GM12865 (cell line): ENCODE results near the gene TAF15.

Experiments used
- DNase-seq: peaks from one replicate; pipeline ENCODE4 v3.0.0; 2010; ENCODE audit warnings: low read depth
- H3K4me3 ChIP-seq: 2 replicates; pipeline ENCODE4 v1.5.1; 2011; ENCODE audit warnings: mild to moderate bottlenecking, low read depth, low read length, control low read depth
- TF ChIP-seq, protein P1 (sequence below): IDR thresholded peaks from 2 replicates; pipeline ENCODE4 v1.5.1; 2011; ENCODE audit warnings: low read length, control low read depth, low read depth, inconsistent platforms; ENCODE audit not compliant: insufficient read depth; ENCODE audit errors: missing control alignments

Gene TAF15

DNA sequence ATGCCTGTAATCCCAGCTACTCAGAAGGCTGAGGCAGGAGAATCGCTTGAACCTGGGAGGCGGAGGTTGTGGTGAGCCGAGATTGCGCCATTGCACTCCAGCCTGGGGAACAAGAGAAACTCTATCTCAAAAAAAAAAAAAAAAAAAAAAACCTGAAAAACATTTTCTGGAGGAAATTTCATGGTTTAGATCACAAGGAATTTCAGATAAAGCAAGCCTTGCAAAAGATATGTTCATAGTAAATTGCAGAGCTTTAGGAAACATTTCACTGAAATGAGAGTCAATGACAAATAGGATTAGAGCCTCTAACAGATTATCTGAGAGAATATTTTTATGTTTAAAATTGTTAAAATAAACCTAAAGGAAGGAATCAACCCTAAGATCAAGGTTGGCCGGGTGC, 3.2 kb downstream of the TAF15 start:
- H3K4me3 ChIP-seq: no peak overlapping the region
- DNase-seq: no peak
- TF ChIP-seq, protein P1, sequence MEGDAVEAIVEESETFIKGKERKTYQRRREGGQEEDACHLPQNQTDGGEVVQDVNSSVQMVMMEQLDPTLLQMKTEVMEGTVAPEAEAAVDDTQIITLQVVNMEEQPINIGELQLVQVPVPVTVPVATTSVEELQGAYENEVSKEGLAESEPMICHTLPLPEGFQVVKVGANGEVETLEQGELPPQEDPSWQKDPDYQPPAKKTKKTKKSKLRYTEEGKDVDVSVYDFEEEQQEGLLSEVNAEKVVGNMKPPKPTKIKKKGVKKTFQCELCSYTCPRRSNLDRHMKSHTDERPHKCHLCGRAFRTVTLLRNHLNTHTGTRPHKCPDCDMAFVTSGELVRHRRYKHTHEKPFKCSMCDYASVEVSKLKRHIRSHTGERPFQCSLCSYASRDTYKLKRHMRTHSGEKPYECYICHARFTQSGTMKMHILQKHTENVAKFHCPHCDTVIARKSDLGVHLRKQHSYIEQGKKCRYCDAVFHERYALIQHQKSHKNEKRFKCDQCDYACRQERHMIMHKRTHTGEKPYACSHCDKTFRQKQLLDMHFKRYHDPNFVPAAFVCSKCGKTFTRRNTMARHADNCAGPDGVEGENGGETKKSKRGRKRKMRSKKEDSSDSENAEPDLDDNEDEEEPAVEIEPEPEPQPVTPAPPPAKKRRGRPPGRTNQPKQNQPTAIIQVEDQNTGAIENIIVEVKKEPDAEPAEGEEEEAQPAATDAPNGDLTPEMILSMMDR: no peak

DNA sequence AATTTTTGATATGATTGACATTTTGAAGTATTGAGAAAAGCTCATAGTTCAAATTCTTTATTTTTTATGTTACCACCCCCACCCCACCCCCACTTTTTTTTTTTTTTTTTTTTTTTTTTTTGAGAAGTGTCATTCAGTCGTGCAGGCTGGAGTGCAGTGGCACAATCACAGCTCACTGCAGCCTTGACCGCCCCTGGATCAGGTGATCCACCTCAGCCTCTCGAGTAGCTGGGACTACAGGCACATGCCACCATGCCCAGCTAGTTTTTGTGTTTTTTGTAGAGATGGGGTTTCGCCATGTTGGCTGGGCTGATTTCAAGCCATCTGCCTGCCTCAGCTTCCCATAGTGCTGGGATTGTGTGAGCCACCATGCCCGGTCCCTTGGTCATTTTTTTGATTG, 7.4 kb downstream of the TAF15 start:
- no peak overlapping the region for H3K4me3 ChIP-seq
- TF ChIP-seq, protein P1: no peak
- DNase-seq: no peak

- no peak for DNase-seq
- TF ChIP-seq, protein P1: no peak
Observed at GRCh38 chr17:35817196-35817595, 7.9 kb downstream of the TAF15 start.

DNA sequence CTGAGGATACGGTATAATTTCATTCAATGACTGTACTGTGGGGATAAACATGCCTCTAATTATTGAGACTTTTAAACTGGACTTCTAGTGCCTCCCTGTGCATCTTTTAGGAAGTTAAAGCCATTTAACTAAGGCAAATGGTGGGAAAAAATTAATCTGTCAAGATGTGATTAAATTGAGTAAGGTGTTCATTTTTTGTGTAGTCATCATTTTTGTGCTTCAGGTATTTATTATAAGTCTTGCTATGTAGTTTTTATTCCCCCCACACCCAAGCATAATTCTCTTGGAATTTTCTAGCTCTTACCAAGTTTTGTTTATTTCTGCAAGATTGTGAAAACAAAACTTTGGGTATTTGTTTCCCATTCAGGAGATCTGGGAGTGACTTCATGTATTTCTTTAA, 10.2 kb downstream of the TAF15 start:
- no peak overlapping the region for H3K4me3 ChIP-seq
- TF ChIP-seq, protein P1: no peak
- DNase-seq: no peak

More at GRCh38 chr17:35817196-35817595, 7.9 kb downstream of the TAF15 start:
- H3K4me3 ChIP-seq: no peak overlapping the region

DNA sequence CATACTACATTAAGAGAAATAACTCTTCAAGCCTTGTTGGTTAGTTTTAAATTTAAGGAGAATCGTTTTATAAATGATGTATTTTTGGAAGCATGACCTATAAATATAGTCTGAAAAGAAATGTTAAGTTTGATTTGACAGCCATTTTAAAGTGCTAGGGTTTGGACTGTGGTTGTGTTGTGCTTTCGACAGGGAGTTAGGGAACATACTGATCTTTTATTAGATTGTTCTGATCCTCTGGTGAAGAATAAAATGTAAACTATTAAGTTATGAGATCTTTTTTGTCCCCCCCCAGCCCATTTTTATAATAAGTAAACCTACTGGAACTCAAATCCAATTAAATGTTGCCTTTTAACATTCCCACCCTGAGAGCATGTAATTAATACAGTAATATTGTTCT, 12.0 kb downstream of the TAF15 start:
- DNase-seq: no peak
- TF ChIP-seq, protein P1: no peak
- no peak overlapping the region for H3K4me3 ChIP-seq

- H3K4me3 ChIP-seq: no peak overlapping the region
- TF ChIP-seq, protein P1: no peak
- no peak for DNase-seq
Observed at GRCh38 chr17:35825206-35825605, 15.9 kb downstream of the TAF15 start.

DNA sequence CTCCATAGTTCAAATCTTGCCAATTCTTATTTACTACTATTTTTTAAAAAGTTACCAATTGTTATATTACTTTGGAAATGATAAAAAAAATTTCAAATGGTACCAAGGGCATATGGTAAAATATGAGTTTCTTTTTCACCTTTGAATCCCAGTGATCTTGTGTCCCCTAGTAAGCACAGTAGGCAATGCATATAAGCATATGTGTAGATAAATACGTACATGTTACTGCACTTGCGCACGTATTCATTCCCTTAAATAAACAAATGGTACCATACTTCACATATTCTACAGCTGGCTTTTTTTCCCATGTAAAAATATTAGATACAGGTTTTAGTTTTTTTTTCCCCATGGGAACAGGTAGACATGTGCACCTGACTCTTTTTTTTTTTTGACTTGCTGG, 31.8 kb downstream of the TAF15 start:
- no peak for DNase-seq
- TF ChIP-seq, protein P1: no peak
- H3K4me3 ChIP-seq: no peak overlapping the region
